Neural cell (in vitro differentiated cells): ENCODE measurements around the gene RAB13. TPM values are rescaled to one million over a fixed set of nuclear protein-coding genes. Genes with fewer than 3 reads are reported as not detected.
A peak's percentile ranks its signal among the peaks of the same experiment; 100 is the strongest.

Experiments used
- H2AFZ ChIP-seq: fragments of 200-600, 300-800 bp; sonication (generic), shearing (Covaris generic); 2 replicates; pipeline ENCODE4 v1.6.0; 2014; ENCODE audit warnings: low read depth, mild to moderate bottlenecking, antibody characterized with exemption, low read length, moderate library complexity
- H3F3A ChIP-seq: fragments of 200-600 bp; shearing (Covaris generic); 2 replicates; pipeline ENCODE4 v1.6.1; 2016; ENCODE audit warnings: mild to moderate bottlenecking, moderate library complexity, mixed read lengths, antibody characterized with exemption, low read length; ENCODE audit not compliant: insufficient read depth, poor library complexity, severe bottlenecking
- H3K27ac ChIP-seq: fragments of 200-600, 300-800 bp; sonication (generic), shearing (Covaris generic); 2 replicates; pipeline ENCODE4 v1.5.1; 2014; ENCODE audit warnings: mild to moderate bottlenecking, low read length, moderate library complexity
- H3K27me3 ChIP-seq: fragments of 300-800, 200-600 bp; sonication (generic), shearing (Covaris generic); 2 replicates; pipeline ENCODE4 v1.6.0; 2014; ENCODE audit warnings: mild to moderate bottlenecking, low read depth, low read length, moderate library complexity; ENCODE audit not compliant: insufficient read depth
- H3K36me3 ChIP-seq: fragments of 300-800, 200-600 bp; sonication (generic), shearing (Covaris generic); 2 replicates; pipeline ENCODE4 v1.5.1; 2014; ENCODE audit warnings: mild to moderate bottlenecking, antibody characterized with exemption, low read length, moderate library complexity; ENCODE audit not compliant: insufficient read depth
- H3K4me2 ChIP-seq: fragments of 300-800, 200-600 bp; sonication (generic), shearing (Covaris generic); 2 replicates; pipeline ENCODE4 v1.6.0; 2014; ENCODE audit warnings: mild to moderate bottlenecking, low read length
- H3K4me3 ChIP-seq: fragments of 300-800, 200-600 bp; sonication (generic), shearing (Covaris generic); 2 replicates; pipeline ENCODE4 v1.5.1; 2014; ENCODE audit warnings: mild to moderate bottlenecking, low read length, moderate library complexity
- H3K79me2 ChIP-seq: fragments of 200-600 bp; shearing (Covaris generic); replicated peaks from 2 replicates; pipeline ENCODE4 v1.6.0; 2014; ENCODE audit warnings: mild to moderate bottlenecking, low read length, moderate library complexity; ENCODE audit not compliant: insufficient read depth
- H3K9ac ChIP-seq: fragments of 300-800, 200-600 bp; sonication (generic), shearing (Covaris generic); 2 replicates; pipeline ENCODE4 v1.6.1; 2016; ENCODE audit warnings: mild to moderate bottlenecking, low read length, mixed read lengths
- H3K9me2 ChIP-seq: fragments of 200-600 bp; shearing (Covaris generic); 2 replicates; pipeline ENCODE4 v1.6.1; 2016; ENCODE audit warnings: mild to moderate bottlenecking, low read length, mixed read lengths; ENCODE audit not compliant: insufficient read depth
- H3K9me3 ChIP-seq: fragments of 200-600, 300-800 bp; sonication (generic), shearing (Covaris generic); 2 replicates; pipeline ENCODE4 v1.6.1; 2016; ENCODE audit warnings: mild to moderate bottlenecking, mixed run types, low read length, moderate library complexity, mixed read lengths
- H4K20me1 ChIP-seq: fragments of 200-600 bp; shearing (Covaris generic); 2 replicates; pipeline ENCODE4 v1.6.1; 2016; ENCODE audit warnings: mild to moderate bottlenecking, mixed run types; ENCODE audit not compliant: insufficient read depth
- EP300 ChIP-seq: fragments of 450-650 bp; conservative IDR thresholded peaks from 2 replicates; pipeline ENCODE4 v1.6.1; 2014; ENCODE audit warnings: antibody characterized with exemption, mild to moderate bottlenecking, moderate library complexity; ENCODE audit not compliant: poor library complexity, severe bottlenecking
- EZH2 ChIP-seq: fragments of 200-600, 300-800 bp; shearing (Covaris generic), sonication (generic); IDR thresholded peaks from 2 replicates; pipeline ENCODE4 v1.6.1; 2014; ENCODE audit warnings: antibody characterized with exemption, low read length, borderline replicate concordance, mild to moderate bottlenecking; ENCODE audit not compliant: insufficient read depth, poor library complexity, severe bottlenecking
- MXI1 ChIP-seq: fragments of 450-650 bp; conservative IDR thresholded peaks from 2 replicates; pipeline ENCODE4 v1.6.1; 2014; ENCODE audit warnings: antibody characterized with exemption, mild to moderate bottlenecking; ENCODE audit not compliant: poor library complexity, severe bottlenecking
- POLR2AphosphoS5 ChIP-seq: IDR thresholded peaks from 2 replicates; pipeline ENCODE4 v1.6.1; 2012
- RAD21 ChIP-seq: fragments of 450-650 bp; conservative IDR thresholded peaks from 2 replicates; pipeline ENCODE4 v1.6.1; 2014; ENCODE audit warnings: antibody characterized with exemption, mild to moderate bottlenecking, moderate library complexity
- SMC3 ChIP-seq: fragments of 450-650 bp; conservative IDR thresholded peaks from 2 replicates; pipeline ENCODE4 v1.6.1; 2014; ENCODE audit warnings: antibody characterized with exemption, mild to moderate bottlenecking, moderate library complexity; ENCODE audit not compliant: poor library complexity
- TAF1 ChIP-seq: IDR thresholded peaks from 2 replicates; pipeline ENCODE4 v1.6.1; 2012; ENCODE audit warnings: low read depth
- polyA plus RNA-seq: library from polyadenylated mRNA; depleted of rRNA; stranded (reverse); fragments of >200 nt; gene quantifications from 2 replicates; pipeline ENCODE4 v1.2.3, GENCODE V29; 2014
- TF ChIP-seq, protein P1 (sequence below): fragments of 450-650 bp; IDR thresholded peaks from 2 replicates; pipeline ENCODE4 v1.5.1; 2014; ENCODE audit warnings: antibody characterized with exemption, mild to moderate bottlenecking, moderate library complexity; ENCODE audit not compliant: poor library complexity, severe bottlenecking
- TF ChIP-seq, protein P2 (sequence below): IDR thresholded peaks from 2 replicates; pipeline ENCODE4 v1.6.1; 2012; ENCODE audit warnings: borderline replicate concordance

Gene RAB13
- polyA plus RNA-seq, 1 donor from 2014 or later: 0.53 TPM

DNA sequence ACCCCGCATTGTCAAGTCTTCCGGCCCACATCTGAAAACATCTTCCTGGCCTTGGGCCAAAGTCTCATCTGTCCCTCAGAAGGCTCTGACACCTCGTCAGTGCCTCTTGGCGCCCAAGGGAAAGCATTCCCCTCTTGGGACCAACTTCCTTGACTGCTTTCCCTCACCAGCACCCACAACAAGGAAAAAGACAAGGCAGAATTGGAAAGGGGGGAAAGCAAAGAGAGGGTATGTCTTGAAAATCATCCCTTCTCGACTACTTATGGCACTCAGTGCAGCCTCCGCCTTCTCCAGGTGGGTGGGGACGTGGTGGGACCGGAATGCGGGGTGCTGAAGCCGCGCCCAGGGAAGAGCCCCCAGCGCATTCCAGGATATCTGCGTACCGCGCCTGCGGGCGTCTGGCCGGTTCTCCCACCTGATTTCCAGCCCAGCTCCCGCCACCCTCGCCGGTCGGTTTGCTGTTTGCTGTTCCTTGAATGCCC lies 22.2 kb downstream of the RAB13 start:
- TF ChIP-seq EZH2 (no peak), EP300 (no peak), POLR2AphosphoS5 (no peak), RAD21 (no peak), MXI1 (no peak), TAF1 (no peak), SMC3 (no peak)
- TF ChIP-seq, protein P1, sequence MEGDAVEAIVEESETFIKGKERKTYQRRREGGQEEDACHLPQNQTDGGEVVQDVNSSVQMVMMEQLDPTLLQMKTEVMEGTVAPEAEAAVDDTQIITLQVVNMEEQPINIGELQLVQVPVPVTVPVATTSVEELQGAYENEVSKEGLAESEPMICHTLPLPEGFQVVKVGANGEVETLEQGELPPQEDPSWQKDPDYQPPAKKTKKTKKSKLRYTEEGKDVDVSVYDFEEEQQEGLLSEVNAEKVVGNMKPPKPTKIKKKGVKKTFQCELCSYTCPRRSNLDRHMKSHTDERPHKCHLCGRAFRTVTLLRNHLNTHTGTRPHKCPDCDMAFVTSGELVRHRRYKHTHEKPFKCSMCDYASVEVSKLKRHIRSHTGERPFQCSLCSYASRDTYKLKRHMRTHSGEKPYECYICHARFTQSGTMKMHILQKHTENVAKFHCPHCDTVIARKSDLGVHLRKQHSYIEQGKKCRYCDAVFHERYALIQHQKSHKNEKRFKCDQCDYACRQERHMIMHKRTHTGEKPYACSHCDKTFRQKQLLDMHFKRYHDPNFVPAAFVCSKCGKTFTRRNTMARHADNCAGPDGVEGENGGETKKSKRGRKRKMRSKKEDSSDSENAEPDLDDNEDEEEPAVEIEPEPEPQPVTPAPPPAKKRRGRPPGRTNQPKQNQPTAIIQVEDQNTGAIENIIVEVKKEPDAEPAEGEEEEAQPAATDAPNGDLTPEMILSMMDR: no peak
- TF ChIP-seq, protein P2, sequence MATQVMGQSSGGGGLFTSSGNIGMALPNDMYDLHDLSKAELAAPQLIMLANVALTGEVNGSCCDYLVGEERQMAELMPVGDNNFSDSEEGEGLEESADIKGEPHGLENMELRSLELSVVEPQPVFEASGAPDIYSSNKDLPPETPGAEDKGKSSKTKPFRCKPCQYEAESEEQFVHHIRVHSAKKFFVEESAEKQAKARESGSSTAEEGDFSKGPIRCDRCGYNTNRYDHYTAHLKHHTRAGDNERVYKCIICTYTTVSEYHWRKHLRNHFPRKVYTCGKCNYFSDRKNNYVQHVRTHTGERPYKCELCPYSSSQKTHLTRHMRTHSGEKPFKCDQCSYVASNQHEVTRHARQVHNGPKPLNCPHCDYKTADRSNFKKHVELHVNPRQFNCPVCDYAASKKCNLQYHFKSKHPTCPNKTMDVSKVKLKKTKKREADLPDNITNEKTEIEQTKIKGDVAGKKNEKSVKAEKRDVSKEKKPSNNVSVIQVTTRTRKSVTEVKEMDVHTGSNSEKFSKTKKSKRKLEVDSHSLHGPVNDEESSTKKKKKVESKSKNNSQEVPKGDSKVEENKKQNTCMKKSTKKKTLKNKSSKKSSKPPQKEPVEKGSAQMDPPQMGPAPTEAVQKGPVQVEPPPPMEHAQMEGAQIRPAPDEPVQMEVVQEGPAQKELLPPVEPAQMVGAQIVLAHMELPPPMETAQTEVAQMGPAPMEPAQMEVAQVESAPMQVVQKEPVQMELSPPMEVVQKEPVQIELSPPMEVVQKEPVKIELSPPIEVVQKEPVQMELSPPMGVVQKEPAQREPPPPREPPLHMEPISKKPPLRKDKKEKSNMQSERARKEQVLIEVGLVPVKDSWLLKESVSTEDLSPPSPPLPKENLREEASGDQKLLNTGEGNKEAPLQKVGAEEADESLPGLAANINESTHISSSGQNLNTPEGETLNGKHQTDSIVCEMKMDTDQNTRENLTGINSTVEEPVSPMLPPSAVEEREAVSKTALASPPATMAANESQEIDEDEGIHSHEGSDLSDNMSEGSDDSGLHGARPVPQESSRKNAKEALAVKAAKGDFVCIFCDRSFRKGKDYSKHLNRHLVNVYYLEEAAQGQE: no peak
- Histone ChIP-seq H3K4me3 (peak overlapping the region; percentile 90), H3K9me3 (no peaks in the 10 kb centered on the region), H4K20me1 (no peaks in the 10 kb centered on the region), H3K79me2 (peaks cover 25% of the 10 kb centered on the region), H3K9ac (peak overlapping the region; percentile 84), H2AFZ (peak overlapping the region; percentile 79), H3K36me3 (no peaks in the 10 kb centered on the region), H3K9me2 (no peaks in the 10 kb centered on the region), H3F3A (peaks cover 4% of the 10 kb centered on the region), H3K27me3 (no peaks in the 10 kb centered on the region), H3K4me2 (peak overlapping the region; percentile 94), H3K27ac (peak overlapping the region; percentile 81)

DNA sequence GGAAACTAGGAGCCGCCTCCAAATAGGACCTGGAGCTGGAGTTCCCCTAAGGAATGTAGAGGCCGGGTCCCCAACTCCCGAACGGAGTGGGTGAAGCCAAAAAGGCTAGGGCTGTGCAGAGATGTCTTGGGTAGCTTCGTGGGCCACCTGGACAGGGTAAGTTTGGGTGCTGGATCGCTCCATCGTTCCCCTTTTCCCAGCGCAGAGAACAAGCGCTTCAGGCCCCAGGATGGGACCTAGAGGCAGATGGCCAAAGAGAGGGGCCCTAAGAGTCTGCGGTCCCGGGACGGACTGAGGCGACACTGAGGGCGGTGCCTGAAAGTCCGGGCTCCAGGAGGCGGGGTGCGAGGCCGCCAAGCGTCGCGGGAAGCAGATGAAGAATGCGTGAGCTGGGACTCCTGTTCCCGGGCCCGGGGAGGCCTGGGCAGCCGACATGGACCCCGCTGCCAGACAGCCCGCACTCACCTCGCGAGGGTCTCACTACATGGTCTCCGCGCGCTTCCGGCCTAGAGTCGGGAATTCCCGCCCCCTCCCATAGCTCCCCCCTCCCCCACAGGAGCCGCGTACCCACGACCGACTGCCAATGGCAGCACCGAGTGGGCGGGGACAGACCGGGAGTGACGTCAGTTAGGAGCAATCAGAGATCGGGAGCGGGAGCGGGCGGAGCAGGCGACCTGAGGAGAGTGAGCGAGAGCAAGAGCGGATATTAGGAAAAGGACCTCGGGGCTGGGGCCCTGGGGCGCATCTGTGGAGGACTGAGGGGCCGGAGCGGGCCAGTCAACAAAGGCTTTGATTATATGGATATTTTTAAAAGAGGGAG lies 22.9 kb downstream of the RAB13 start, which contains the start of gene SLC39A1:
Gene SLC39A1 (minus strand): TSS at position 508 of the 820 bp plus-strand sequence. CDS start 822 bp downstream, outside the sequence.
- Histone ChIP-seq H3K9ac (peak within 1 kb of the TSS; percentile 84), H3K27ac (peak within 1 kb of the TSS; percentile 81), H3K4me3 (peak within 1 kb of the TSS; percentile 90), H3K27me3 (no peaks in the 10 kb centered on the region), H3K36me3 (no peaks in the 10 kb centered on the region), H4K20me1 (no peaks in the 10 kb centered on the region), H3K9me2 (no peaks in the 10 kb centered on the region), H2AFZ (peak within 1 kb of the TSS; percentile 79), H3K9me3 (no peaks in the 10 kb centered on the region), H3K79me2 (peaks cover 25% of the 10 kb centered on the region), H3K4me2 (peak within 1 kb of the TSS; percentile 94), H3F3A (peaks cover 4% of the 10 kb centered on the region)
- no peak for TF ChIP-seq RAD21
- no peak for TF ChIP-seq EP300
- peak; percentile 57 for TF ChIP-seq MXI1
- TF ChIP-seq POLR2AphosphoS5: peak; percentile 67
- TF ChIP-seq SMC3: no peak
- TF ChIP-seq, protein P1: no peak
- TF ChIP-seq TAF1: peak; percentile 74
- TF ChIP-seq, protein P2: no peak
- no peak for TF ChIP-seq EZH2
